ENCODE results near the gene CLCF1.

GRCh38 chr11:67392183-67392715 lies 18.9 kb upstream of the CLCF1 start:
- TF ChIP-seq CTCF (IDR thresholded peaks at IDR 0.05), result no peak
- TF ChIP-seq POLR2A (IDR thresholded peaks at IDR 0.05), result no peak
- TF ChIP-seq EP300 (IDR thresholded peaks at IDR 0.05), result no peak
- TF ChIP-seq POLR2AphosphoS5 (IDR thresholded peaks at IDR 0.05), result no peak

Data from stomach (tissue), 4 donors.